PFSK-1 (cell line): ENCODE results near the gene PHACTR1.

Experiments
- FOXP2 ChIP-seq: optimal IDR thresholded peaks from 2 replicates; pipeline ENCODE3; 2011; ENCODE audit warnings: borderline replicate concordance, control low read depth, inconsistent platforms; ENCODE audit not compliant: insufficient read depth; ENCODE audit errors: extremely low read length, extremely low read depth
- POLR2AphosphoS5 ChIP-seq: IDR thresholded peaks from 2 replicates; pipeline ENCODE4 v1.6.1; 2012; ENCODE audit warnings: low read depth, mild to moderate bottlenecking, control low read depth, low read length, moderate library complexity
- REST ChIP-seq, 2 experiments: IDR thresholded peaks; 2 replicates each; pipeline versions ENCODE4 v1.6.1 to v1.8.0; 2011 to 2012; ENCODE audit warnings: low read depth in 2 of 2, low read length in 2 of 2, control low read depth in 1 of 2, inconsistent platforms in 1 of 2, mild to moderate bottlenecking in 1 of 2, moderate library complexity in 1 of 2; ENCODE audit not compliant: insufficient read depth in 1 of 2
- SIN3A ChIP-seq: IDR thresholded peaks from 2 replicates; pipeline ENCODE4 v1.6.1; 2012; ENCODE audit warnings: mild to moderate bottlenecking, low read length, moderate library complexity, borderline replicate concordance; ENCODE audit not compliant: insufficient read depth
- TAF1 ChIP-seq: IDR thresholded peaks from 2 replicates; pipeline ENCODE4 v1.6.1; 2012; ENCODE audit warnings: low read length, control low read depth, borderline replicate concordance; ENCODE audit not compliant: insufficient read depth

Gene PHACTR1

GRCh38 chr6:12798326-12798725 is 81.8 kb downstream of the PHACTR1 start:
- no peak for TF ChIP-seq SIN3A

GRCh38 chr6:12800120-12800519 is 83.6 kb downstream of the PHACTR1 start:
- TF ChIP-seq POLR2AphosphoS5, result no peak
- TF ChIP-seq REST (IDR thresholded peaks at IDR 0.05; ENCODE audit: insufficient read depth in 1 of 2, low read depth in 2 of 2, low read length in 2 of 2), result no peak
- no peak for TF ChIP-seq SIN3A
- TF ChIP-seq FOXP2, result no peak
- TF ChIP-seq TAF1, result no peak

- TF ChIP-seq FOXP2 (no peak), TAF1 (no peak), POLR2AphosphoS5 (no peak), SIN3A (no peak), REST (IDR thresholded peaks at IDR 0.05; ENCODE audit: insufficient read depth in 1 of 2, low read depth in 2 of 2, low read length in 2 of 2) (no peak)
Measured at GRCh38 chr6:12801141-12801540, 84.6 kb downstream of the PHACTR1 start.

GRCh38 chr6:12802440-12802839 is 85.9 kb downstream of the PHACTR1 start:
- no peak for TF ChIP-seq SIN3A
- TF ChIP-seq REST (IDR thresholded peaks at IDR 0.05; ENCODE audit: insufficient read depth in 1 of 2, low read depth in 2 of 2, low read length in 2 of 2), result no peak
- no peak for TF ChIP-seq FOXP2

- no peak for TF ChIP-seq POLR2AphosphoS5
- no peak for TF ChIP-seq SIN3A
- TF ChIP-seq TAF1, result no peak
- no peak for TF ChIP-seq FOXP2
- TF ChIP-seq REST (IDR thresholded peaks at IDR 0.05; ENCODE audit: insufficient read depth in 1 of 2, low read depth in 2 of 2, low read length in 2 of 2), result no peak
Measured at GRCh38 chr6:12803486-12803885, 86.9 kb downstream of the PHACTR1 start.
